HCT116 (cell line): Measurements from ENCODE around the gene RALB. TPM values are rescaled to one million over a fixed set of nuclear protein-coding genes. Genes with fewer than 3 reads are reported as not detected.

ENCODE experiments used
- ATAC-seq: fragments of 200-7000 bp; cut with Tn5 transposase; 2 replicates; pipeline ENCODE4 v1.9.1; 2020; ENCODE audit warnings: mild to moderate bottlenecking, moderate library complexity
- BruUV-seq: library from RNA; stranded (reverse); fragments of 400-500 nt; replicated peaks from 2 replicates; lab custom pipeline; 2021; lab: Mats Ljungman, UMichigan
- CTCF ChIA-PET: fragments of 300-600 bp; sonication (Branson Sonifier 250); formaldehyde crosslinking; loops from one replicate; lab custom pipeline; 2021; ENCODE audit warnings: antibody characterized with exemption; lab: Charles Lee
- POLR2A ChIA-PET: fragments of 300-600, 350-600 bp; sonication (Branson Sonifier 250); formaldehyde crosslinking; loops from one replicate; lab custom pipeline; 2021; ENCODE audit warnings: antibody characterized with exemption; lab: Charles Lee
- RAD21 ChIA-PET, 2 experiments: fragments of 300-600 bp; sonication (Branson Sonifier 250); formaldehyde crosslinking; loops; one replicate each; lab custom pipeline; 2023; ENCODE audit warnings: low total read pairs in 2 of 2; ENCODE audit not compliant: uncharacterized antibody in 2 of 2, unreplicated experiment in 2 of 2, low non-redundant PET in 1 of 2; lab: Charles Lee
- DNase-seq: peaks from one replicate; pipeline ENCODE4 v3.0.0-alpha.2; 2010; ENCODE audit warnings: low read depth, low spot score
- H2AFZ ChIP-seq: fragments of 200-600 bp; shearing (Covaris generic), sonication (generic); 2 replicates; pipeline ENCODE4 v1.6.1; 2017; ENCODE audit warnings: low read depth, mixed run types, mixed read lengths, antibody characterized with exemption, low read length; ENCODE audit not compliant: poor library complexity, severe bottlenecking
- H3K27ac ChIP-seq: 2 replicates; pipeline ENCODE4 v1.5.1; 2012; ENCODE audit warnings: low read depth, low read length
- H3K27me3 ChIP-seq: fragments of 200-600 bp; sonication (generic); 2 replicates; pipeline ENCODE4 v1.6.1; 2016; ENCODE audit warnings: mixed run types, low read length, mixed read lengths; ENCODE audit not compliant: insufficient read depth
- H3K36me3 ChIP-seq, 2 experiments: fragments of 200-500 bp in 1 of 2; fragments of 200-600 bp in 1 of 2; sonication (Bioruptor generic) in 1 of 2; sonication (generic) in 1 of 2; 2 replicates each; pipeline versions ENCODE4 v1.5.1 to v1.6.1; 2014 to 2016; ENCODE audit warnings: low read length in 2 of 2, inconsistent platforms in 1 of 2, mixed read lengths in 1 of 2, mixed run types in 1 of 2; ENCODE audit not compliant: insufficient read depth in 2 of 2, control insufficient read depth in 1 of 2
- H3K4me1 ChIP-seq, 2 experiments: fragments of 200-600 bp in 1 of 2; sonication (generic) in 1 of 2; 2 replicates each; pipeline versions ENCODE4 v1.5.1 to v1.6.1; 2012 to 2017; ENCODE audit warnings: low read length in 2 of 2, inconsistent platforms in 1 of 2, mild to moderate bottlenecking in 1 of 2, mixed read lengths in 1 of 2, mixed run types in 1 of 2, moderate library complexity in 1 of 2; ENCODE audit not compliant: insufficient read depth in 2 of 2, control insufficient read depth in 1 of 2
- H3K4me2 ChIP-seq: fragments of 200-600 bp; sonication (generic); 2 replicates; pipeline ENCODE4 v1.6.1; 2017; ENCODE audit warnings: mixed run types, low read length, mixed read lengths
- H3K4me3 ChIP-seq, 2 experiments: fragments of 200-600 bp in 1 of 2; sonication (generic) in 1 of 2; replicated peaks in 1 of 2; 2 replicates each; pipeline ENCODE4 v1.5.1; 2011 to 2016; ENCODE audit warnings: low read length in 2 of 2, control low read depth in 1 of 2, low read depth in 1 of 2, mild to moderate bottlenecking in 1 of 2, mixed read lengths in 1 of 2, mixed run types in 1 of 2
- H3K79me2 ChIP-seq: fragments of 200-600 bp; sonication (generic); 2 replicates; pipeline ENCODE4 v1.6.1; 2017; ENCODE audit warnings: mild to moderate bottlenecking, mixed run types, low read length, moderate library complexity, mixed read lengths; ENCODE audit not compliant: insufficient read depth
- H3K9ac ChIP-seq: fragments of 200-600 bp; sonication (generic); 2 replicates; pipeline ENCODE4 v1.6.1; 2016; ENCODE audit warnings: low read length, mixed read lengths
- H3K9me2 ChIP-seq: fragments of 200-600 bp; sonication (generic), shearing (Covaris generic); 2 replicates; pipeline ENCODE4 v1.6.1; 2017; ENCODE audit warnings: mixed run types, mild to moderate bottlenecking, moderate library complexity; ENCODE audit not compliant: insufficient read depth
- H3K9me3 ChIP-seq, 2 experiments: fragments of 200-500 bp in 1 of 2; fragments of 200-600 bp in 1 of 2; sonication (Bioruptor generic) in 1 of 2; sonication (generic) in 1 of 2; 2 replicates each; pipeline ENCODE4 v1.6.1; 2014 to 2017; ENCODE audit warnings: low read length in 2 of 2, mixed read lengths in 2 of 2, inconsistent platforms in 1 of 2, low read depth in 1 of 2, mild to moderate bottlenecking in 1 of 2, mixed run types in 1 of 2, moderate library complexity in 1 of 2; ENCODE audit not compliant: control insufficient read depth in 1 of 2, insufficient read depth in 1 of 2
- H4K20me1 ChIP-seq: fragments of 200-600 bp; sonication (generic), shearing (Covaris generic); 2 replicates; pipeline ENCODE4 v1.6.1; 2017; ENCODE audit warnings: mixed run types, mild to moderate bottlenecking, moderate library complexity; ENCODE audit not compliant: insufficient read depth
- ATF3 ChIP-seq: IDR thresholded peaks from 2 replicates; pipeline ENCODE4 v1.6.1; 2012
- CEBPB ChIP-seq: IDR thresholded peaks from 2 replicates; pipeline ENCODE4 v1.6.1; 2012; ENCODE audit warnings: low read depth
- EGR1 ChIP-seq: IDR thresholded peaks from 2 replicates; pipeline ENCODE4 v1.6.1; 2012; ENCODE audit warnings: low read depth
- ELF1 ChIP-seq: IDR thresholded peaks from 2 replicates; pipeline ENCODE4 v1.6.1; 2012; ENCODE audit warnings: low read depth, borderline replicate concordance
- EZH2 ChIP-seq: fragments of 200-600 bp; sonication (generic); IDR thresholded peaks from 2 replicates; pipeline ENCODE4 v1.6.1; 2017; ENCODE audit warnings: antibody characterized with exemption, mixed run types
- EZH2phosphoT487 ChIP-seq: fragments of 200-600 bp; IDR thresholded peaks from 2 replicates; pipeline ENCODE4 v1.6.1; 2018; ENCODE audit warnings: antibody characterized with exemption, borderline replicate concordance
- FOSL1 ChIP-seq: IDR thresholded peaks from 2 replicates; pipeline ENCODE4 v1.6.1; 2012; ENCODE audit warnings: low read depth
- MAX ChIP-seq: IDR thresholded peaks from 2 replicates; pipeline ENCODE4 v1.6.1; 2012
- POLR2A ChIP-seq: IDR thresholded peaks from 2 replicates; pipeline ENCODE4 v1.7.0; 2011; ENCODE audit warnings: borderline replicate concordance; ENCODE audit not compliant: insufficient read depth, insufficient read length; ENCODE audit errors: extremely low read depth
- REST ChIP-seq: IDR thresholded peaks from 2 replicates; pipeline ENCODE4 v1.6.1; 2012; ENCODE audit warnings: low read depth
- SIN3A ChIP-seq: IDR thresholded peaks from 2 replicates; pipeline ENCODE4 v1.6.1; 2012; ENCODE audit warnings: low read depth
- SRF ChIP-seq: IDR thresholded peaks from 2 replicates; pipeline ENCODE4 v1.6.1; 2012; ENCODE audit warnings: low read depth
- TCF7L2 ChIP-seq: IDR thresholded peaks from 2 replicates; pipeline ENCODE4 v1.7.0; 2011; ENCODE audit warnings: borderline replicate concordance, inconsistent platforms; ENCODE audit not compliant: insufficient read depth, insufficient read length; ENCODE audit errors: extremely low read depth
- YY1 ChIP-seq: IDR thresholded peaks from 2 replicates; pipeline ENCODE4 v1.6.1; 2011; ENCODE audit warnings: low read length, low read depth, moderate library complexity, mild to moderate bottlenecking; ENCODE audit not compliant: insufficient replicate concordance; ENCODE audit errors: extremely low read depth
- ZBTB33 ChIP-seq: IDR thresholded peaks from 2 replicates; pipeline ENCODE4 v1.6.1; 2011; ENCODE audit warnings: mild to moderate bottlenecking, low read length, moderate library complexity; ENCODE audit not compliant: insufficient replicate concordance; ENCODE audit errors: extremely low read depth
- ZNF274 ChIP-seq: fragments of 200-500 bp; sonication (Bioruptor generic); IDR thresholded peaks from 2 replicates; pipeline ENCODE4 v1.6.1; 2014; ENCODE audit warnings: mild to moderate bottlenecking, low read depth, low read length, inconsistent platforms
- intact Hi-C: fragments of 100-400 bp; cut with micrococcal nuclease; formaldehyde crosslinking; loops from 2 replicates; pipeline ENCODE4 v1.10.0; 2022
- total RNA-seq: library from RNA; stranded (reverse); gene quantifications from one replicate; pipeline ENCODE4 v1.2.1, GENCODE V29; 2021; ENCODE audit not compliant: unreplicated experiment

The RALB gene
- total RNA-seq, 1 experiment from 2014 or later = 42.8 TPM

- Histone ChIP-seq H3K36me3 (no peaks in the 10 kb centered on the region), H3K4me3 (no peak overlapping the region), H3K9me3 (no peaks in the 10 kb centered on the region), H3K9me2 (no peaks in the 10 kb centered on the region), H3K27me3 (no peaks in the 10 kb centered on the region), H3K4me1 (peaks cover 2 to 9% of the 10 kb centered on the region in 2 experiments; a peak in 3 of 4 replicates), H3K27ac (no peak overlapping the region), H4K20me1 (no peaks in the 10 kb centered on the region), H3K4me2 (no peak overlapping the region), H2AFZ (no peak overlapping the region), H3K79me2 (no peaks in the 10 kb centered on the region), H3K9ac (no peak overlapping the region)
- ATAC-seq (no peak), DNase-seq (no peak)
- BruUV-seq = no TSS peak
- no peak for TF ChIP-seq ZBTB33
- no peak for TF ChIP-seq CEBPB
- no peak for TF ChIP-seq ZNF274
- TF ChIP-seq ELF1 = no peak
- no peak for TF ChIP-seq REST
- no peak for TF ChIP-seq POLR2A
- no peak for TF ChIP-seq MAX
- TF ChIP-seq EZH2phosphoT487 = no peak
- no peak for TF ChIP-seq YY1
- TF ChIP-seq SRF = no peak
- TF ChIP-seq EZH2 = no peak
- TF ChIP-seq ATF3 = no peak
- TF ChIP-seq EGR1 = no peak
- no peak for TF ChIP-seq SIN3A
- TF ChIP-seq FOSL1 = no peak
- TF ChIP-seq TCF7L2 = no peak
- ChIA-PET RAD21 (no interaction called here), POLR2A (no interaction called here), CTCF (no interaction called here)
- intact Hi-C loops = no loop called here
Measured at GRCh38 chr2:120321721-120322284, 69.2 kb downstream of the RALB start.
